GM12892 (cell line): ENCODE results near the gene VAMP4.

Source experiments
- DNase-seq: peaks from one replicate; pipeline ENCODE4 v3.0.0; 2011; ENCODE audit not compliant: insufficient read length
- FAIRE-seq: peaks from 2 replicates; lab custom pipeline; 2011; peaks lifted over from hg19 to GRCh38; lab: Jason Lieb, UNC
- POLR2A ChIP-seq: IDR thresholded peaks from 2 replicates; pipeline ENCODE4 v1.6.1; 2011; ENCODE audit warnings: low read depth, low read length, control low read depth
- POLR2AphosphoS5 ChIP-seq: IDR thresholded peaks from 2 replicates; pipeline ENCODE4 v1.6.1; 2011; ENCODE audit warnings: low read depth, low read length, control low read depth
- TAF1 ChIP-seq: IDR thresholded peaks from 2 replicates; pipeline ENCODE4 v1.6.1; 2011; ENCODE audit warnings: low read depth, mild to moderate bottlenecking, control low read depth, low read length, borderline replicate concordance

The VAMP4 gene

GRCh38 chr1:171654201-171654941 is 87.5 kb downstream of the VAMP4 start:
- no peak for TF ChIP-seq POLR2A
- TF ChIP-seq TAF1 = no peak
- TF ChIP-seq POLR2AphosphoS5 = no peak
- FAIRE-seq (no peak), DNase-seq (no peak)

GRCh38 chr1:171653796-171654195 is 88.1 kb downstream of the VAMP4 start:
- FAIRE-seq (no peak), DNase-seq (no peak)
- TF ChIP-seq POLR2A = no peak
- no peak for TF ChIP-seq TAF1
- no peak for TF ChIP-seq POLR2AphosphoS5

GRCh38 chr1:171652234-171652822 is 89.5 kb downstream of the VAMP4 start, which contains the start of gene MYOC:
Gene MYOC, minus strand, starts transcription at chr1:171652688. Its CDS starts 77 bp downstream, at chr1:171652611.
- FAIRE-seq (no peak), DNase-seq (no peak)
- TF ChIP-seq TAF1 = no peak
- no peak for TF ChIP-seq POLR2AphosphoS5
- no peak for TF ChIP-seq POLR2A
